Left ventricle myocardium inferior (tissue), 1 donor: ENCODE results near the gene NANS. TPM values are rescaled to one million over a fixed set of nuclear protein-coding genes. Genes with fewer than 3 reads are reported as not detected.

Source experiments
- DNase-seq: peaks from one replicate; pipeline ENCODE4 v3.0.0-alpha.2; 2020
- H3K27ac ChIP-seq: fragments of 200-600 bp; replicated peaks from 2 replicates; pipeline ENCODE4 v1.8.0; 2021
- H3K27me3 ChIP-seq: fragments of 200-600 bp; 2 replicates; pipeline ENCODE4 v1.8.0; 2021; ENCODE audit warnings: low read depth
- H3K36me3 ChIP-seq: fragments of 200-600 bp; 2 replicates; pipeline ENCODE4 v1.8.0; 2021
- H3K4me1 ChIP-seq: fragments of 200-600 bp; 2 replicates; pipeline ENCODE4 v1.8.0; 2021
- H3K4me3 ChIP-seq: fragments of 200-600 bp; 2 replicates; pipeline ENCODE4 v1.8.0; 2021; ENCODE audit warnings: mild to moderate bottlenecking, moderate library complexity
- H3K9me3 ChIP-seq: fragments of 200-600 bp; replicated peaks from 2 replicates; pipeline ENCODE4 v1.8.0; 2021
- intact Hi-C: fragments of 100-400 bp; cut with micrococcal nuclease; formaldehyde crosslinking; loops from one replicate; pipeline ENCODE4 v1.11.0; 2022
- total RNA-seq: library from RNA; stranded (reverse); fragmentation: NEBNext Ultra II Directional; extraction: Animal tissue kit (Norgen Biotek cat#: 25700); gene quantifications from one replicate; pipeline ENCODE4 v1.2.1, GENCODE V29; 2021
- TF ChIP-seq, protein P1 (sequence below): fragments of 200-600 bp; IDR thresholded peaks from 2 replicates; pipeline ENCODE4 v1.8.0; 2021; ENCODE audit warnings: antibody characterized with exemption, mild to moderate bottlenecking, borderline replicate concordance
- donor health status: DM: no; HTN: yes; CAD: no; lungs with severe emphysema.

NANS gene
- total RNA-seq, 1 donor from 2014 or later, result 38.6 TPM

DNA sequence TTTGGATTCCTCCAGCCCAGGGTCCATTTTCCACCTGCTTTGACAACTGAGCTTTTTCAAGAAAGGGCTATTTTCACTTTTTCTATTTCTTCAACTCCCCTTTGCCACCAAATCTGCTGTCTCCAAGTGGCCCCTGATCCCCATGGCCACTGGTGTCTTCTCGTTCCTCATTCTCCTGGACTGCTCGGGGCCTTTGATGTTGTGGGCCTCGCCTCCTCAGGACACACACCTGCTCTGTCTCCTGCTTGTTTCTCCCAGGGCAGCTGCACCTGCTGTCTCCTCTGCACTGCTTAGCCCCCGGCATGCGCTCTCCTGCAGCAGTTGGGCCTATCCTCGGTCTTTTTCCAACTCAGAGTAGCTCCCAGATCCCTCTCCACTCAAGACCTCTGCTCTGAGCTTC lies 16.3 kb upstream of the NANS start:
- no peak for DNase-seq
- H3K4me1 ChIP-seq, result peaks cover 17% of the 10 kb centered on the region
- no peak overlapping the region for H3K27ac ChIP-seq
- H3K4me3 ChIP-seq, result no peak overlapping the region
- H3K27me3 ChIP-seq, result no peaks in the 10 kb centered on the region
- no peaks in the 10 kb centered on the region for H3K36me3 ChIP-seq
- H3K9me3 ChIP-seq, result no peaks in the 10 kb centered on the region
- intact Hi-C loops, result no loop called here
- TF ChIP-seq, protein P1, sequence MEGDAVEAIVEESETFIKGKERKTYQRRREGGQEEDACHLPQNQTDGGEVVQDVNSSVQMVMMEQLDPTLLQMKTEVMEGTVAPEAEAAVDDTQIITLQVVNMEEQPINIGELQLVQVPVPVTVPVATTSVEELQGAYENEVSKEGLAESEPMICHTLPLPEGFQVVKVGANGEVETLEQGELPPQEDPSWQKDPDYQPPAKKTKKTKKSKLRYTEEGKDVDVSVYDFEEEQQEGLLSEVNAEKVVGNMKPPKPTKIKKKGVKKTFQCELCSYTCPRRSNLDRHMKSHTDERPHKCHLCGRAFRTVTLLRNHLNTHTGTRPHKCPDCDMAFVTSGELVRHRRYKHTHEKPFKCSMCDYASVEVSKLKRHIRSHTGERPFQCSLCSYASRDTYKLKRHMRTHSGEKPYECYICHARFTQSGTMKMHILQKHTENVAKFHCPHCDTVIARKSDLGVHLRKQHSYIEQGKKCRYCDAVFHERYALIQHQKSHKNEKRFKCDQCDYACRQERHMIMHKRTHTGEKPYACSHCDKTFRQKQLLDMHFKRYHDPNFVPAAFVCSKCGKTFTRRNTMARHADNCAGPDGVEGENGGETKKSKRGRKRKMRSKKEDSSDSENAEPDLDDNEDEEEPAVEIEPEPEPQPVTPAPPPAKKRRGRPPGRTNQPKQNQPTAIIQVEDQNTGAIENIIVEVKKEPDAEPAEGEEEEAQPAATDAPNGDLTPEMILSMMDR, result no peak

DNA sequence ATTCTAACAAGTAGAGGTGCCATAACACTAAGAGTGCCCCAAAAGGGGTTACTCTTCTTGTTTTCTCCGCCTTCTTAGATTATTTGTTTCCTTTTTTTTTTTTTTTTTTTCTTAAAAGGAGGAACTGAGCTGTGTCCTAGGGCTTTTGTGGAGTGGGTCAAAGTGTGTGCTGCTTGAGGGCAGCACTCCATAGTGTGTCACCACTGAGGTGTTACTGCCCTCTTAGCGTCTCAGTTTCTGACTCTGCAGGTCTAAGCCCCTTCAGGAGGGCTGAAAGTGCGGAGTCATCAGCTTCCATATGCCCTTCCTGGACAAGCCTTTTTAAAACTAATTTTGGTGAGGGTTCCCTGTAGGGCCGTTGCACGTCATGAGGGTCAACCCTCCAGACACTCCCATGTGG lies 12.6 kb upstream of the NANS start:
- H3K4me1 ChIP-seq, result no peaks in the 10 kb centered on the region
- H3K27me3 ChIP-seq, result no peaks in the 10 kb centered on the region
- no peak for DNase-seq
- H3K36me3 ChIP-seq, result no peaks in the 10 kb centered on the region
- H3K9me3 ChIP-seq, result no peaks in the 10 kb centered on the region
- intact Hi-C loops, result no loop called here
- H3K4me3 ChIP-seq, result no peak overlapping the region
- TF ChIP-seq, protein P1, result no peak
- no peak overlapping the region for H3K27ac ChIP-seq

DNA sequence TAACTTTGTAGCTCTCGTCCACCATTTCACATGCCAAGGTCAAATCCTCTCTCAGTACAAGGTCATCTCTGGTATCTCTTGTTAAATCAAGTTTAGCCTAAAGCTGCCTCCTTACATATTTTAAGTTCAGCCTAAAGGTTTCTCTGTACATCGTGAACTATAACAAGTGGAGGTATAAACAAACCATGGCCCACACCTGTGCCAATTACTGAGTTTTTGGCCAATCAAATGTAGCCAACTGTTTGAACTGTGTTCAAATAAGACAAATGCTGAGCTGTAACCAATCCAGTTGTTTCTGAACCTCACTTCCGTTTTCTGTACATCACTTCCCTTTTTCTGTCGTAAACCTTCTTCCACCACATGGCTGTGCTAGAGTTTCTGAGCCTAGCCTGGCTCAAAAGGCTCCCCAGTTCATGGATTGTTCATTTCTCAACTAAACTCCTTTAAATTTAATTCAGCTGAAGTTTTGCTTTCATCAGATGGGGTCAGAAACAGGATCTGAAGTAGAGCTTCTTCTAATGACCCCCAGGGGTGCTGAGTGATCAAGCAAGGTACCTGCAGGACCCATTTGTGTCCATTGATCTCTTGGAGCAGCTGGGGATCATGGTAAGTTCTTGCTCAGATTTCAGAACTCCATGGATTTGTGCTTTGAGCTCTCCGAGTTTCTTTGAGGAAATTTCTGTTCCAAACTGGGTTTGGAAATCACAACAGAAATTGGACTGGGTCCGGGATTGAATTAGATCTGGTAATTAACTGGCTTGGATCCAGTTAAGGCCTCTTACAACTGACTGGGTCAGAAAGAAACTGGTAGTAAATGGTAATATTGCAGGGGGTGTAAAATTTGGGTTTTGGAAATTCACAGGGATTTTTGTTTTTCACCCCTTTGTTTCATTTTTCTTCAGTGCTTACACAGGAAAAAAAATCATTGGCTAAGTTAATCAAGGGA lies 11.0 kb upstream of the NANS start:
- no peaks in the 10 kb centered on the region for H3K36me3 ChIP-seq
- H3K27ac ChIP-seq, result no peak overlapping the region
- no peak for DNase-seq
- no peak overlapping the region for H3K4me3 ChIP-seq
- intact Hi-C loops, result no loop called here
- TF ChIP-seq, protein P1, result no peak
- H3K4me1 ChIP-seq, result no peaks in the 10 kb centered on the region
- no peaks in the 10 kb centered on the region for H3K27me3 ChIP-seq
- H3K9me3 ChIP-seq, result no peaks in the 10 kb centered on the region

DNA sequence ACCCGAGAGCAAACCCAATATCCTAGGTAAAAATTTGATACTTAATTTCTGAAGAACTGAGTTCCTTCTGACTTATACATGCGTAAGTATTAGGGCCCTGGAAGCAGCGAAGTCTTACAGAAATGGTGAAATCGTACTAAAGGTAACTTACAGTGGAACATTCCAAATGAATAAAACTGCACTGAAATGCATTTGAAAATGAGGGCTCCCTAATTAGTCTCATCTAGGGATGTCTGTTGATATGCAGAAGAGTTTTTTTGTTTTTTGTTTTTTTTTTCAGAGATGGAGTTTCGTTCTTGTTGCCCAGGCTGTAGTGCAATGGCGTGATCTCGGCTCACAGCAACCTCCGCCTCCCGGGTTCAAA lies 10.4 kb upstream of the NANS start:
- Histone ChIP-seq H3K4me1 (no peaks in the 10 kb centered on the region), H3K27ac (no peak overlapping the region), H3K9me3 (no peaks in the 10 kb centered on the region), H3K27me3 (no peaks in the 10 kb centered on the region), H3K36me3 (no peaks in the 10 kb centered on the region), H3K4me3 (no peak overlapping the region)
- DNase-seq, result no peak
- intact Hi-C loops, result no loop called here
- TF ChIP-seq, protein P1, result no peak

DNA sequence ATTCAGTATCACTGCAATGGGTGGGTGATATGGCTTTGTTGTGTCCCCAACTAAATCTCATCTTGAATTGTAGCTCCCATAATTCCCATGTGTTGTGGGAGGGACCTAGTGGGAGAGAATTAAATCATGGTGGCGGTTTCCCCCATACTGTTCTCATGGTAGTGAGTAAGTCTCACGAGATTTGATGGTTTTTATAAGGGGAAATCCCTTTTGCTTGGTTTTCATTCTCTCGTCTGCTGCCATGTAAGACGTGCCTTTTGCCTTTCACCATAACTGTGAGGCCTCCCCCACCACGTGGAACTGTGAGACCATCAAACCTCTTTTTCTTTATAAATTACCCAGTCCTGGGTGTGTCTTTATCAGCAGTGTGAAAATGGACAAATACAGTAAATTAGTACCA lies 9.5 kb upstream of the NANS start:
- intact Hi-C loops, result no loop called here
- TF ChIP-seq, protein P1, result no peak
- no peak overlapping the region for H3K4me3 ChIP-seq

More for the DNA sequence above, 9.5 kb upstream of the NANS start:
- no peak for DNase-seq
- Histone ChIP-seq H3K9me3 (no peaks in the 10 kb centered on the region), H3K27ac (no peak overlapping the region), H3K4me1 (no peaks in the 10 kb centered on the region), H3K27me3 (no peaks in the 10 kb centered on the region), H3K36me3 (no peaks in the 10 kb centered on the region)
